ENCODE results near the gene PLXNA4.

DNA sequence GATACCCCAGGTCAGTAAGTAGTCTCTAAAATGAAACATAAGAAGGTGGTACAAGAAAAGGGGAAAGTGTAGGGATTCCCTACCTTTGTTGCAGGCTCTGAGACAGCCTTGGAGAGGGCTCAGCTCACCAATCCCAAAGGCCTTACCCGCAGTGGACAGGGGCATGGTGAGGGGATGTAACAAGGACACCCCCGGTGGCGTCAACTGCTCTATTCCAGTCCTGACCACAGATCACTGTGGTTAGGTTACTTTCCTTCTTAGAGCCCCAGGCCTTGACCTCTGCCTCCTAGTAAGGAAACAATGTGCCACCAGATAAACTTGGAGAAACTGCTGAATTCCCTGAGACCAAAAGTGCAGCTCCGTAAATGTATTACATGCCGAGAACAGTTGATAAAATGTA lies 17.5 kb downstream of the PLXNA4 start:
- TF ChIP-seq, protein P1, sequence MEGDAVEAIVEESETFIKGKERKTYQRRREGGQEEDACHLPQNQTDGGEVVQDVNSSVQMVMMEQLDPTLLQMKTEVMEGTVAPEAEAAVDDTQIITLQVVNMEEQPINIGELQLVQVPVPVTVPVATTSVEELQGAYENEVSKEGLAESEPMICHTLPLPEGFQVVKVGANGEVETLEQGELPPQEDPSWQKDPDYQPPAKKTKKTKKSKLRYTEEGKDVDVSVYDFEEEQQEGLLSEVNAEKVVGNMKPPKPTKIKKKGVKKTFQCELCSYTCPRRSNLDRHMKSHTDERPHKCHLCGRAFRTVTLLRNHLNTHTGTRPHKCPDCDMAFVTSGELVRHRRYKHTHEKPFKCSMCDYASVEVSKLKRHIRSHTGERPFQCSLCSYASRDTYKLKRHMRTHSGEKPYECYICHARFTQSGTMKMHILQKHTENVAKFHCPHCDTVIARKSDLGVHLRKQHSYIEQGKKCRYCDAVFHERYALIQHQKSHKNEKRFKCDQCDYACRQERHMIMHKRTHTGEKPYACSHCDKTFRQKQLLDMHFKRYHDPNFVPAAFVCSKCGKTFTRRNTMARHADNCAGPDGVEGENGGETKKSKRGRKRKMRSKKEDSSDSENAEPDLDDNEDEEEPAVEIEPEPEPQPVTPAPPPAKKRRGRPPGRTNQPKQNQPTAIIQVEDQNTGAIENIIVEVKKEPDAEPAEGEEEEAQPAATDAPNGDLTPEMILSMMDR (IDR thresholded peaks at IDR 0.05): no peak
- TF ChIP-seq POLR2AphosphoS5 (IDR thresholded peaks at IDR 0.05; ENCODE audit: insufficient read depth in 1 of 2, low read depth in 1 of 2): no peak

Data from vagina (tissue), 2 donors.